ENCODE results near the gene C1QTNF2.

- TF ChIP-seq CTCF (conservative IDR thresholded peaks at IDR 0.05; ENCODE audit: low read depth, low read length) (no peak), USF2 (IDR thresholded peaks at IDR 0.05; ENCODE audit: low read depth, low read length) (no peak), POLR2A (IDR thresholded peaks at IDR 0.05; ENCODE audit: low read depth, low read length) (no peak), MAZ (IDR thresholded peaks at IDR 0.05; ENCODE audit: borderline replicate concordance, low read depth, low read length) (no peak), NFE2L2 (IDR thresholded peaks at IDR 0.05; ENCODE audit: low read depth, low read length) (no peak), CEBPB (IDR thresholded peaks at IDR 0.05; ENCODE audit: low read depth, low read length) (no peak), SMC3 (IDR thresholded peaks at IDR 0.05; ENCODE audit: low read depth, low read length) (no peak), FOS (IDR thresholded peaks at IDR 0.05; ENCODE audit: low read depth, low read length) (no peak), RAD21 (IDR thresholded peaks at IDR 0.05; ENCODE audit: low read length) (no peak), MXI1 (IDR thresholded peaks at IDR 0.05; ENCODE audit: borderline replicate concordance, low read depth, low read length) (no peak)
Measured at GRCh38 chr5:160349249-160349934, 21.0 kb downstream of the C1QTNF2 start.
